Measurements from ENCODE around the gene GP5. TPM values are rescaled to one million over a fixed set of nuclear protein-coding genes. Genes with fewer than 3 reads are reported as not detected.

GP5 gene
- total RNA-seq, 1 donor from 2014 or later = 0.15 TPM

GRCh38 chr3:194382196-194382891 lies 16.7 kb downstream of the GP5 start:
- peaks cover 7% of the 10 kb centered on the region for H3K27me3 Mint-ChIP-seq (ENCODE audit: unreplicated experiment)
- H3K27ac Mint-ChIP-seq (ENCODE audit: unreplicated experiment) = no peak overlapping the region
- TF ChIP-seq, protein P1, sequence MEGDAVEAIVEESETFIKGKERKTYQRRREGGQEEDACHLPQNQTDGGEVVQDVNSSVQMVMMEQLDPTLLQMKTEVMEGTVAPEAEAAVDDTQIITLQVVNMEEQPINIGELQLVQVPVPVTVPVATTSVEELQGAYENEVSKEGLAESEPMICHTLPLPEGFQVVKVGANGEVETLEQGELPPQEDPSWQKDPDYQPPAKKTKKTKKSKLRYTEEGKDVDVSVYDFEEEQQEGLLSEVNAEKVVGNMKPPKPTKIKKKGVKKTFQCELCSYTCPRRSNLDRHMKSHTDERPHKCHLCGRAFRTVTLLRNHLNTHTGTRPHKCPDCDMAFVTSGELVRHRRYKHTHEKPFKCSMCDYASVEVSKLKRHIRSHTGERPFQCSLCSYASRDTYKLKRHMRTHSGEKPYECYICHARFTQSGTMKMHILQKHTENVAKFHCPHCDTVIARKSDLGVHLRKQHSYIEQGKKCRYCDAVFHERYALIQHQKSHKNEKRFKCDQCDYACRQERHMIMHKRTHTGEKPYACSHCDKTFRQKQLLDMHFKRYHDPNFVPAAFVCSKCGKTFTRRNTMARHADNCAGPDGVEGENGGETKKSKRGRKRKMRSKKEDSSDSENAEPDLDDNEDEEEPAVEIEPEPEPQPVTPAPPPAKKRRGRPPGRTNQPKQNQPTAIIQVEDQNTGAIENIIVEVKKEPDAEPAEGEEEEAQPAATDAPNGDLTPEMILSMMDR (IDR thresholded peaks at IDR 0.05; ENCODE audit: partially characterized antibody, unreplicated experiment) = no peak
- no peaks in the 10 kb centered on the region for H3K36me3 Mint-ChIP-seq (ENCODE audit: unreplicated experiment)
- no peaks in the 10 kb centered on the region for H3K9me3 Mint-ChIP-seq (ENCODE audit: unreplicated experiment)
- no peak overlapping the region for H3K4me3 Mint-ChIP-seq (ENCODE audit: unreplicated experiment)
- H3K4me1 Mint-ChIP-seq (ENCODE audit: low read depth, unreplicated experiment) = peaks cover 9% of the 10 kb centered on the region
- DNase-seq = no peak

DNA sequence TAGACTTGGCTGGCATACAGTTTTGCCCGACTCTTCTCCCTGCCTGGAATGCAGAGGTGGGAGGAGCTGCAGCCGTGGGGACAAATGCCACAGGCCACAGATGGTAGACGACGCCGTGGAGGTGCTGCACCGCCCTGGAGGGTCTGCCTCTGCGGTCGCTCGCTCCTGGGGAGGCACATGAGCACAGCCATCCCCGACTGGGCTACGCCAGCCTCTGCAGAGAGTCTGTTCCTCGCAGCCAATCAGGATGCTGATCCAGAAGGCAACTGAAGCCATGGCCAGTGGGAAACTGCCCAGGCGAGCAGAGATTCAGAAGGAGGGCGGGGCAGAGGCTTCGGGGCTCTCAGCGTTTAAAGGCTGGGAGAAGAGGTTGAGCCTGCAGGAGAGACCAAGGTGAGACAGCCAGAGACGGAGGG lies 17.6 kb downstream of the GP5 start:
- DNase-seq = no peak
- Mint-ChIP-seq H3K4me1 (ENCODE audit: low read depth, unreplicated experiment) (peaks cover 9% of the 10 kb centered on the region), H3K27me3 (ENCODE audit: unreplicated experiment) (peaks cover 3% of the 10 kb centered on the region), H3K36me3 (ENCODE audit: unreplicated experiment) (no peaks in the 10 kb centered on the region), H3K27ac (ENCODE audit: unreplicated experiment) (no peak overlapping the region), H3K4me3 (ENCODE audit: unreplicated experiment) (no peak overlapping the region), H3K9me3 (ENCODE audit: unreplicated experiment) (no peaks in the 10 kb centered on the region)
- TF ChIP-seq, protein P1 (IDR thresholded peaks at IDR 0.05; ENCODE audit: partially characterized antibody, unreplicated experiment) = no peak

- TF ChIP-seq, protein P1 (IDR thresholded peaks at IDR 0.05; ENCODE audit: partially characterized antibody, unreplicated experiment) = no peak
- no peak overlapping the region for H3K27ac Mint-ChIP-seq (ENCODE audit: unreplicated experiment)
- H3K36me3 Mint-ChIP-seq (ENCODE audit: unreplicated experiment) = no peaks in the 10 kb centered on the region
- no peak for DNase-seq
- H3K4me1 Mint-ChIP-seq (ENCODE audit: low read depth, unreplicated experiment) = peaks cover 14% of the 10 kb centered on the region
- H3K9me3 Mint-ChIP-seq (ENCODE audit: unreplicated experiment) = no peaks in the 10 kb centered on the region
- no peaks in the 10 kb centered on the region for H3K27me3 Mint-ChIP-seq (ENCODE audit: unreplicated experiment)
- no peak overlapping the region for H3K4me3 Mint-ChIP-seq (ENCODE audit: unreplicated experiment)
Observed at GRCh38 chr3:194380326-194380725, 18.7 kb downstream of the GP5 start.

GRCh38 chr3:194379651-194380050 lies 19.4 kb downstream of the GP5 start:
- Mint-ChIP-seq H3K4me3 (ENCODE audit: unreplicated experiment) (no peak overlapping the region), H3K27ac (ENCODE audit: unreplicated experiment) (no peak overlapping the region), H3K36me3 (ENCODE audit: unreplicated experiment) (no peaks in the 10 kb centered on the region), H3K4me1 (ENCODE audit: low read depth, unreplicated experiment) (peaks cover 18% of the 10 kb centered on the region), H3K9me3 (ENCODE audit: unreplicated experiment) (no peaks in the 10 kb centered on the region), H3K27me3 (ENCODE audit: unreplicated experiment) (no peaks in the 10 kb centered on the region)
- no peak for DNase-seq
- TF ChIP-seq, protein P1 (IDR thresholded peaks at IDR 0.05; ENCODE audit: partially characterized antibody, unreplicated experiment) = no peak

DNA sequence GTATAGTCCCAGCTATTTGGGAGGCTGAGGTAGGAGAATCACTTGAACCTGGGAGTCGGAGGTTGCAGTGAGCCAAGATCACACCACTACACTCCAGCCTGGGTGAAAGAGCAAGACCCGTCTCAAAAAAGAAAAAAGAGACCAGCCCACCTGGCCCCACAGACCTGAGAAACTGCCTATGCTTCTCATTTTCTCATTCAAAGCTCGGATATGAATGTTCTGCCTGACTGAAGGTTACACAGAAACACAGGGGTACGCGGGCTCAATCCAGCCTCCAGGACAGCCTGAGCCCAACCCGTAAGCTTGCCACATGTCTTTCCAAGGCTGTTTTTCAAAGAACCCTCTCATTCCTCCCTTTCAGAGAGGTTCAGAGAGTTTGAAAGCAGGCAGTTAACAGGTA lies 19.8 kb downstream of the GP5 start:
- Mint-ChIP-seq H3K4me1 (ENCODE audit: low read depth, unreplicated experiment) (peaks cover 20% of the 10 kb centered on the region), H3K36me3 (ENCODE audit: unreplicated experiment) (no peaks in the 10 kb centered on the region), H3K27ac (ENCODE audit: unreplicated experiment) (no peak overlapping the region), H3K9me3 (ENCODE audit: unreplicated experiment) (no peaks in the 10 kb centered on the region), H3K4me3 (ENCODE audit: unreplicated experiment) (no peak overlapping the region), H3K27me3 (ENCODE audit: unreplicated experiment) (no peaks in the 10 kb centered on the region)
- TF ChIP-seq, protein P1 (IDR thresholded peaks at IDR 0.05; ENCODE audit: partially characterized antibody, unreplicated experiment) = no peak
- no peak for DNase-seq

Data from glutamatergic neuron (in vitro differentiated cells).